ENCODE data around the gene TFPI2.
"Not testable (repeated sequence)": the region's sequence is repeated elsewhere in the genome, so short reads cannot be mapped to it uniquely, and the experiment has no call there.

Gene TFPI2, protein sequence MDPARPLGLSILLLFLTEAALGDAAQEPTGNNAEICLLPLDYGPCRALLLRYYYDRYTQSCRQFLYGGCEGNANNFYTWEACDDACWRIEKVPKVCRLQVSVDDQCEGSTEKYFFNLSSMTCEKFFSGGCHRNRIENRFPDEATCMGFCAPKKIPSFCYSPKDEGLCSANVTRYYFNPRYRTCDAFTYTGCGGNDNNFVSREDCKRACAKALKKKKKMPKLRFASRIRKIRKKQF

GRCh38 chr7:93890464-93891068, at the start of gene TFPI2:
TFPI2 (minus strand) TSS chr7:93890753; CDS start chr7:93890678, 75 bp downstream.
- DNase-seq, result no peak

DNA sequence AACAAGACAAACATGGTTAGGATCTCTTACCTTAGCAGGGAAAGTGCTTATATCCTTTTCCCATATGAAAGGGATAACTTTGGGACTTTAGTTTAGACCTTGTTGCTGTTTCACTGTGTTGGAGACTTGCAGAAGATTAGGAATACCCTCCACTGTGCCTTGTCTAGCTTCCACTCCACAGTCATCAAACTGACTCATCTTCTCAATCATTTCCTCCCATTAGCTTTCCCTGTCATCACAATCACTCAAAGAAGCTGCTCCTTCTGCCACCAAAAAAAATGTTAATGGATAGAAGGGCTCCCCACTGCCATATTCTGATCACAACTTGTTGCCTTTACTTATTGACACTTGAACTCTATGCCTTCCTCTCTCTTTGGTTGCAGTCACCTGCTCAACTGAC, 47.7 kb upstream of the TFPI2 start:
- no peak for DNase-seq

GRCh38 chr7:93937818-93938217, 47.3 kb upstream of the TFPI2 start:
- DNase-seq, result no peak

DNA sequence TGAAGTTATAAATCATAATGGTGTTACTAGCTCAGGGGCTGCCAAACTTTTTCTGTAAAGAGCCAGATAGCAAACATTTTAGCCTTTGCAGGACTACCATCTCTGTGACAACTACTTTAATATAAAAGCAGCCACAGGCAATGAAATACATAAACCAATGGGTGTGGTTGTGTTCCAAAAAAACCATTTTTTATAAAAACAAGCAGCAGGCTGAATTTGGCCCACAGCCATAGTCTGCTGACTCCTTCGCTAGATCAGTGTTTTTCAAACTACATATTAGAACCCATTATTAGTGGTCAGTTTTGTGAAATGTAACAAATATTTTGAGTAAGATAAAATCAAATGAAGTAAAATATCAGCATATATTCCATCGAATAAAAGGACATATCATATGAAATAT, 44.5 kb upstream of the TFPI2 start:
- DNase-seq, result no peak

GRCh38 chr7:93933156-93933555, 42.6 kb upstream of the TFPI2 start:
- DNase-seq, result no peak

- DNase-seq, result no peak
Observed at GRCh38 chr7:93931655-93932054, 41.1 kb upstream of the TFPI2 start.

DNA sequence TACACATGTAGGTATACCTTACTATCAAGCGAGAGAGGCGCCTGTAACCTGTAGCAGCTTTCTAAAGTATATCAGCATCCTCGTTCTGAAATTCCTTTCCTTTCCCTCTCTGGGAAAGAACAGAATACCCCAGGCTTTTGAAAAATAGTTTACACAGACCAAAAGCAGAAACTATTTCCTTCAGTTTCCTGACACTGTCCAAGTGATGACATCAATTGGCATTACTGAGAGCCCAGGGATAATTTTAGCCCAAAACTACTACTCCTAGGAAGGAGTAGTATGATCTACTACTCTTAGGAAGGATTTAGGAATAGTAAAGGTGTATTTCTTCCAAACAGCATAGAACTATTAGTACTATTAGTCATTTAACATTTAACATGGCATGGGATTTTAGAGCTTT, 37.0 kb upstream of the TFPI2 start:
- no peak for DNase-seq

- no peak for DNase-seq
Observed at GRCh38 chr7:93926800-93927199, 36.2 kb upstream of the TFPI2 start.

DNA sequence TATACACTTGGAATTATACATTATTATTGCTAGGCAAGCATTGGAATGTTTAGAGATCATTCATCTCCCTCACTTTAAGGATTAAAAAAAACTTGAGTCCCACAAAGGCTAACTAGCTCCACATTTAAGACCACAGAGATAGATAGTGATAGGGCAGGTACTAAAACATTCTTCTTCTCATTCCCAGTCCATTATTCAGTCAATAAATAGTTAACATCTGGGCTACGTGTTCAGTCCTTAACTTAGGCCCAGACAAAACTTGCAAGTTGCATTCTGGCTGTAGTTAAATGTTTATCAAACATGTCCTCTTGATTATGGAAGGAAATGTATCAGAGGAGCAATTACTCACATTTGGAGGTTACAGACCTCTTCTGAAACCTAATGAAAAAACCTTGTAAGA, 33.4 kb upstream of the TFPI2 start:
- no peak for DNase-seq

DNA sequence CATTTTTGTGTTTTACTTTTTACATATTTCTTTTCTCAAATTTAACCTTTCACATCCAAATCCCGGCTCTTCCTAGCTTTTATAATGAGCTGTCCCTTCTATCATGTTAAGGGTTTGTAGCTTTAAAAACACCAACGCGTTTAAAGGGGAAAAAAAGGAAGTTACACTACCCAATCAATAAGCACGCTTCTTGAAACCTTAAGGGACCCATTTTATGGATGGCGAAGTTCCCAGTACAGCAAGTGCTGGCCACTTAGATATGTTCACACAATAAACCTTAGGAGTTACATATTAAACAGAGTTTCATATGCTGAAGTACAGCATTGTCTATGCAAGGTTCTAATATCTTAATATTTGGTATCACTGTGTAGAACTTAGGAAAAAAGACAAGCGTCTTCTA, 32.7 kb upstream of the TFPI2 start:
- no peak for DNase-seq

GRCh38 chr7:93921607-93922566, 31.3 kb upstream of the TFPI2 start, which contains the start of gene GNG11:
GNG11 (plus strand) TSS chr7:93921735; CDS start chr7:93922138, 403 bp downstream.
- DNase-seq, result no peak

GRCh38 chr7:93921186-93921585, 30.6 kb upstream of the TFPI2 start:
- DNase-seq, result no peak

- no peak for DNase-seq
Observed at GRCh38 chr7:93920496-93921182, 30.1 kb upstream of the TFPI2 start.

DNA sequence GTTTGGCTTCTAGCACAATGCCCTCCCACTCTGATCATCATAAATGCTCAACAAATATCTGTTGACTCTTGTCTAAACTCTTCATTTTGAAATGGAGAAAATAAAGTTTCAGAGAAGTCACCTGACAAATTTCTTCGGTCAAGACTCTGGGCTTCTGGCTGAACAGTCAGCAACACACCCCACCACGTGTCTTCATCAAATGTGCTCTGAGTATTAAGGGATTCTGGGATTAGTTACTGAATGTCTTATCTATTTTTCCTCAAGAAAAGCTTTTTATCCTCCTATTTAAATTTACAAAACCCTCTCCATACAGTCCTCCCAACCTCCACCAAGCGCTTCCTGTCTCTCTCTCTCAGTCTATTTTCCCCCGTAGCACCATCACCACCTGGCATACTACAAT, 25.8 kb upstream of the TFPI2 start:
- not testable (repeated sequence) for DNase-seq

- not testable (repeated sequence) for DNase-seq
Observed at GRCh38 chr7:93915888-93916287, 25.3 kb upstream of the TFPI2 start.

GRCh38 chr7:93915206-93915842, 24.8 kb upstream of the TFPI2 start:
- DNase-seq, result not testable (repeated sequence)

DNA sequence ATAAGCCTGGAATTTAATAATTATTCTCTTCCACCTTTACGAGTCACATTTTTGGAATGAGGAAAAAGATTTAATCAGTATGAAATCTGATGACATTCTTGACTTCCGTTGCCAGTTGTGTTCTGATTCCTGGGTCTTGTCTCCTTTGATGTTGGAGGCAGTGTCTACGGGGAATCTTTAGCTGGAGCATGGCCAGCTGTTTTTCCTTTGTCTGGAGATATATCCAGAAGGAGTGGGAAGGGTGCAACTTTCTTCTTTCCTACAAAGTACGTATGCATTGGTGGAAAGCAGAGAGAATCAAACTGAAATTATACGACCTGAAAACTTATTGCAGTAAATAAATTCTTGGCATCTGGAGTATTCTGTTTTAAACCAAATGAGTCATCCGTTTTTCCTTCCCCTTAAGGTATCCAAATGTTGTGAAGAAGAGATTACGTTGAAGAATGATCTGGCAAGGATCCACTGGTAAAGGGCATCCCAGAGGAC, 24.1 kb upstream of the TFPI2 start:
- DNase-seq, result no peak

- no peak for DNase-seq
Observed at GRCh38 chr7:93913197-93913596, 22.6 kb upstream of the TFPI2 start.

DNA sequence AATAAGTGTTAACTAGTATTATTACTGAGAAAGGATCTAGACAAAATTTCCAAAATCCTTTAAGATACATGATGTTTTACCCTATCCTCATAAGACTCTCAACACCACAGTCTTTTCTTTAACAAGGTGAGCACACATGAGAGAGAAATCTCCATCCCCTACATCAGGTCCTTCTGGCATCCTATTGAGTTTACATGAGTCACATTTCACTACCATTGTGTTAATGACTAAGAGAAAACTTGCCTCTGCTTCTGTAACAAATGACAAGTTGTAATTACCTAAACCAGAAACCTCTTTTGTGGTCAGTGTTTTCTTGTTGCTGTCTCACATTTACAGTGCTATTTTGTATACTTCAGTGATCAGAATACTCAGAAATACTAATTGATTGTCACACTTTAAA, 21.1 kb upstream of the TFPI2 start:
- not testable (repeated sequence) for DNase-seq

DNA sequence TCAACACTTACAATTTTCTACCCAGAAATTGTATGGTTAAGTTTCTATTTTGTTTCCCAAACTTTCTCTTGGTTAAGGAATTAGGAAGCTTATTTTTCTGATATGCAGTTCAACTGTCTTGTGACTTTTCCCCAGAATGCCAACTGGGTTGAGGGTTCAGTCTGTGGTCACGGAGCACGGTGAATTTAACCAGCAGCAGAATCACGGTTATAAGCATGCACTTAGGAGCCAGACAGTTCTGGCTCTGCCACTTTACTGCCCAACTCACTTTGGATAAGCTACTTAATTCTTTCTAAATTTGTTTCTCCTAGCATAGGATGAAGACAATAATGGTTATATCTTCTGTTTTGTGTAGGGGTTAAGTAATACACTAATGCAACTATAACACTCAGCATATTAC, 20.7 kb upstream of the TFPI2 start:
- not testable (repeated sequence) for DNase-seq

DNA sequence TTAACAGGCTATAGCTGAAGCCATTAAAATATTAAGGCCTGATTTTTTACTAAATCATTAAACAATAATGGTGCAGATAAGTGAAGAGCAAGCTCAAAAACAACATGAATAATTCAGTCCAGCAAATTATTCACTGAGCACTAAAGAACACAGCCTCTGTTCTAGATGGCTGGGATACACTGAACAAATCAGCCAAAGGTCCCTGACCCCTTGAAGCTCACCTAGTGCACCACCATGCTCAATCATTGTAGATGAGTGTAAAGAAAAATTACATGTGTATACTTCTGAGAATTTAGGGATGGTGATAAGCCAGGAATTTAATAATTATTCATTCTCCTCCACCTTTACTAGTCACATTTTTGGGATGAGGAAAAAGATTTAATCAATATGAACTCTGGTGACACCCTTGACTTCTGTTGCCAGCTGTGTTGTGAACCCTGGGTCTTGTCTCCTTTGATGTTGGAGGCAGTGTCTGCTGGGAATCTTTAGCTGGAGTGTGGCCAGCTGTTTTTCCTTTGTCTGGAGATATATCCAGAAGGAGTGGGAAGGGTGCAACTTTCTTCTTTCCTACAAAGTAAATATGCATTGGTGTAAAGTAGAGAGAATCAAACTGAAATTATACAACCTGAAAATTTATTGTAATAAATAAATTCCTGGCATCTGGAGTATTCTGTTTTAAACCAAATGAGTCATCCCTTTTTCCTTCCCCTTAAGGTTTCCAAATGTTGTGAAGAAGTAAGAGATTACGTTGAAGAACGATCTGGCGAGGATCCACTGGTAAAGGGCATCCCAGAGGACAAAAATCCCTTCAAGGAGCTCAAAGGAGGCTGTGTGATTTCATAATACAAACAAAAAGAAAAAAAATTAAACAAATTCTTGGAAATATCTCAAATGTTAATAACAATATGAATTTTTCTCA, 19.8 kb upstream of the TFPI2 start:
- no peak for DNase-seq
